Measurements from ENCODE around the gene SMYD4. TPM values are rescaled to one million over a fixed set of nuclear protein-coding genes. Genes with fewer than 3 reads are reported as not detected.

The SMYD4 gene
- total and polyA plus RNA-seq, 2 experiments from 2014 or later, result 17.0 to 21.9 TPM

GRCh38 chr17:1746975-1747543, 82.6 kb downstream of the SMYD4 start:
- Mint-ChIP-seq H3K27me3 (ENCODE audit: insufficient read depth, low read depth, poor library complexity) (peaks cover 8% of the 10 kb centered on the region), H3K9me3 (peaks cover 5% of the 10 kb centered on the region; the same call in 2 of the 3 replicates), H3K36me3 (ENCODE audit: low read depth) (no peaks in the 10 kb centered on the region), H3K4me3 (no peak overlapping the region), H3K27ac (no peak overlapping the region), H3K4me1 (peaks cover 2% of the 10 kb centered on the region; the same call in 1 of the 3 replicates)
- Histone ChIP-seq H3K79me2 (replicated peaks; ENCODE audit: insufficient read depth) (no peaks in the 10 kb centered on the region), H3K9me2 (ENCODE audit: insufficient read depth) (no peaks in the 10 kb centered on the region), H3F3A (replicated peaks; ENCODE audit: low read depth) (no peaks in the 10 kb centered on the region; the same call in 1 of the 2 replicates), H2AFZ (peak overlapping the region; percentile 90; the same call in 1 of the 2 replicates), H3K27me3 (ENCODE audit: insufficient read depth) (no peaks in the 10 kb centered on the region), H3K36me3 (ENCODE audit: insufficient read depth) (no peaks in the 10 kb centered on the region), H3K4me3 (no peak overlapping the region), H4K20me1 (replicated peaks; ENCODE audit: insufficient read depth) (no peaks in the 10 kb centered on the region), H3K4me2 (peak overlapping the region; percentile 14; the same call in 1 of the 2 replicates), H3K4me1 (ENCODE audit: insufficient read depth) (no peaks in the 10 kb centered on the region), H3K27ac (ENCODE audit: low read depth) (no peak overlapping the region)
- TF ChIP-seq NANOG (IDR thresholded peaks at IDR 0.05; ENCODE audit: borderline replicate concordance) (no peak), EZH2phosphoT487 (IDR thresholded peaks at IDR 0.05; ENCODE audit: unreplicated experiment) (no peak), STAT1 (IDR thresholded peaks at IDR 0.05; ENCODE audit: unreplicated experiment) (no peak)
- TF ChIP-seq, protein P1, sequence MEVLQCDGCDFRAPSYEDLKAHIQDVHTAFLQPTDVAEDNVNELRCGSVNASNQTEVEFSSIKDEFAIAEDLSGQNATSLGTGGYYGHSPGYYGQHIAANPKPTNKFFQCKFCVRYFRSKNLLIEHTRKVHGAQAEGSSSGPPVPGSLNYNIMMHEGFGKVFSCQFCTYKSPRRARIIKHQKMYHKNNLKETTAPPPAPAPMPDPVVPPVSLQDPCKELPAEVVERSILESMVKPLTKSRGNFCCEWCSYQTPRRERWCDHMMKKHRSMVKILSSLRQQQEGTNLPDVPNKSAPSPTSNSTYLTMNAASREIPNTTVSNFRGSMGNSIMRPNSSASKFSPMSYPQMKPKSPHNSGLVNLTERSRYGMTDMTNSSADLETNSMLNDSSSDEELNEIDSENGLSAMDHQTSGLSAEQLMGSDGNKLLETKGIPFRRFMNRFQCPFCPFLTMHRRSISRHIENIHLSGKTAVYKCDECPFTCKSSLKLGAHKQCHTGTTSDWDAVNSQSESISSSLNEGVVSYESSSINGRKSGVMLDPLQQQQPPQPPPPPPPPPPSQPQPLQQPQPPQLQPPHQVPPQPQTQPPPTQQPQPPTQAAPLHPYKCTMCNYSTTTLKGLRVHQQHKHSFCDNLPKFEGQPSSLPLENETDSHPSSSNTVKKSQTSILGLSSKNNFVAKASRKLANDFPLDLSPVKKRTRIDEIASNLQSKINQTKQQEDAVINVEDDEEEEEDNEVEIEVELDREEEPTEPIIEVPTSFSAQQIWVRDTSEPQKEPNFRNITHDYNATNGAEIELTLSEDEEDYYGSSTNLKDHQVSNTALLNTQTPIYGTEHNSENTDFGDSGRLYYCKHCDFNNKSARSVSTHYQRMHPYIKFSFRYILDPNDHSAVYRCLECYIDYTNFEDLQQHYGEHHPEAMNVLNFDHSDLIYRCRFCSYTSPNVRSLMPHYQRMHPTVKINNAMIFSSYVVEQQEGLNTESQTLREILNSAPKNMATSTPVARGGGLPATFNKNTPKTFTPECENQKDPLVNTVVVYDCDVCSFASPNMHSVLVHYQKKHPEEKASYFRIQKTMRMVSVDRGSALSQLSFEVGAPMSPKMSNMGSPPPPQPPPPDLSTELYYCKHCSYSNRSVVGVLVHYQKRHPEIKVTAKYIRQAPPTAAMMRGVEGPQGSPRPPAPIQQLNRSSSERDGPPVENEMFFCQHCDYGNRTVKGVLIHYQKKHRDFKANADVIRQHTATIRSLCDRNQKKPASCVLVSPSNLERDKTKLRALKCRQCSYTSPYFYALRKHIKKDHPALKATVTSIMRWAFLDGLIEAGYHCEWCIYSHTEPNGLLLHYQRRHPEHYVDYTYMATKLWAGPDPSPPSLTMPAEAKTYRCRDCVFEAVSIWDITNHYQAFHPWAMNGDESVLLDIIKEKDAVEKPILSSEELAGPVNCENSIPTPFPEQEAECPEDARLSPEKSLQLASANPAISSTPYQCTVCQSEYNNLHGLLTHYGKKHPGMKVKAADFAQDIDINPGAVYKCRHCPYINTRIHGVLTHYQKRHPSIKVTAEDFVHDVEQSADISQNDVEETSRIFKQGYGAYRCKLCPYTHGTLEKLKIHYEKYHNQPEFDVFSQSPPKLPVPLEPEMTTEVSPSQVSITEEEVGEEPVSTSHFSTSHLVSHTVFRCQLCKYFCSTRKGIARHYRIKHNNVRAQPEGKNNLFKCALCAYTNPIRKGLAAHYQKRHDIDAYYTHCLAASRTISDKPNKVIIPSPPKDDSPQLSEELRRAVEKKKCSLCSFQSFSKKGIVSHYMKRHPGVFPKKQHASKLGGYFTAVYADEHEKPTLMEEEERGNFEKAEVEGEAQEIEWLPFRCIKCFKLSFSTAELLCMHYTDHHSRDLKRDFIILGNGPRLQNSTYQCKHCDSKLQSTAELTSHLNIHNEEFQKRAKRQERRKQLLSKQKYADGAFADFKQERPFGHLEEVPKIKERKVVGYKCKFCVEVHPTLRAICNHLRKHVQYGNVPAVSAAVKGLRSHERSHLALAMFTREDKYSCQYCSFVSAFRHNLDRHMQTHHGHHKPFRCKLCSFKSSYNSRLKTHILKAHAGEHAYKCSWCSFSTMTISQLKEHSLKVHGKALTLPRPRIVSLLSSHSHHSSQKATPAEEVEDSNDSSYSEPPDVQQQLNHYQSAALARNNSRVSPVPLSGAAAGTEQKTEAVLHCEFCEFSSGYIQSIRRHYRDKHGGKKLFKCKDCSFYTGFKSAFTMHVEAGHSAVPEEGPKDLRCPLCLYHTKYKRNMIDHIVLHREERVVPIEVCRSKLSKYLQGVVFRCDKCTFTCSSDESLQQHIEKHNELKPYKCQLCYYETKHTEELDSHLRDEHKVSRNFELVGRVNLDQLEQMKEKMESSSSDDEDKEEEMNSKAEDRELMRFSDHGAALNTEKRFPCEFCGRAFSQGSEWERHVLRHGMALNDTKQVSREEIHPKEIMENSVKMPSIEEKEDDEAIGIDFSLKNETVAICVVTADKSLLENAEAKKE (CRISPR knock-in tag; IDR thresholded peaks at IDR 0.05), result no peak
- DNase-seq (ENCODE audit: low spot score) (peak; percentile 64), ATAC-seq (peak; percentile 79)

DNA sequence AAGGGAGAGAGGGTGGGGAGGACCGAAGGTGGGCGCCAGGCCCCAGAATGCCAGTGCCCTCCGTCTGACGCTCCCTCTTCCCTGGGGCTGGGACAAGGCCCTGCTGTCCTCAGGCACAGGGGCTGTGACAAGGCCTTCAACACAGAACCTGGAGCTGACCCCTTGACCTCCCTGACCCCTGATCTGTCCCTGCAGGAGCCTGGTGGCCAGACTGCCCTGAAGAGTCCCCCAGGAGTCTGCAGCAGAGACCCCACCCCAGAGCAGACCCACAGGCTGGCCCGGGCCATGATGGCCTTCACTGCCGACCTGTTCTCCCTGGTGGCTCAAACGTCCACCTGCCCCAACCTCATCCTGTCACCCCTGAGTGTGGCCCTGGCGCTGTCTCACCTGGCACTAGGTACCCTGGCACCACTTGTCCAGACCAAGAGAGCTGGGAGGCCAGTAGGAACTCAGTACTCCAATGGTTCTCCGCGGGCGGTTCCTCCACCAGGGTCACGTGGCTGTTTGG, 84.1 kb downstream of the SMYD4 start:
- Mint-ChIP-seq H3K4me1 (peaks cover 2% of the 10 kb centered on the region; the same call in 1 of the 3 replicates), H3K36me3 (ENCODE audit: low read depth) (no peaks in the 10 kb centered on the region), H3K4me3 (no peak overlapping the region), H3K9me3 (peaks cover 14% of the 10 kb centered on the region; the same call in 2 of the 3 replicates), H3K27ac (no peak overlapping the region), H3K27me3 (ENCODE audit: insufficient read depth, low read depth, poor library complexity) (peaks cover 8% of the 10 kb centered on the region)
- Histone ChIP-seq H4K20me1 (replicated peaks; ENCODE audit: insufficient read depth) (no peaks in the 10 kb centered on the region), H3K4me2 (no peak overlapping the region), H3K36me3 (ENCODE audit: insufficient read depth) (no peaks in the 10 kb centered on the region), H3K4me3 (no peak overlapping the region), H3K4me1 (ENCODE audit: insufficient read depth) (no peaks in the 10 kb centered on the region), H3K27me3 (ENCODE audit: insufficient read depth) (no peaks in the 10 kb centered on the region), H2AFZ (no peak overlapping the region), H3K27ac (ENCODE audit: low read depth) (no peak overlapping the region), H3K79me2 (replicated peaks; ENCODE audit: insufficient read depth) (no peaks in the 10 kb centered on the region), H3F3A (replicated peaks; ENCODE audit: low read depth) (no peaks in the 10 kb centered on the region; the same call in 1 of the 2 replicates), H3K9me2 (ENCODE audit: insufficient read depth) (no peaks in the 10 kb centered on the region)
- ATAC-seq (no peak), DNase-seq (ENCODE audit: low spot score) (no peak)
- TF ChIP-seq, protein P1 (CRISPR knock-in tag; IDR thresholded peaks at IDR 0.05), result no peak
